OCI-LY1 (cell line): ENCODE data around the gene PSTPIP1.

Source experiments
- H2AFZ ChIP-seq: fragments of 200-600 bp; sonication (generic), shearing (Covaris generic); 2 replicates; pipeline ENCODE4 v1.6.0; 2014; ENCODE audit warnings: antibody characterized with exemption, mild to moderate bottlenecking, low read length
- H3F3A ChIP-seq: fragments of 200-600 bp; sonication (generic), shearing (Covaris generic); 2 replicates; pipeline ENCODE4 v1.6.0; 2014; ENCODE audit warnings: mild to moderate bottlenecking, antibody characterized with exemption, low read length, moderate library complexity; ENCODE audit not compliant: insufficient read depth
- H3K27ac ChIP-seq: fragments of 200-600 bp; sonication (generic); 2 replicates; pipeline ENCODE4 v1.5.1; 2014; ENCODE audit warnings: low read length, mixed run types, mild to moderate bottlenecking, low read depth; ENCODE audit not compliant: poor library complexity, severe bottlenecking
- H3K27me3 ChIP-seq: fragments of 200-600 bp; sonication (generic); 2 replicates; pipeline ENCODE4 v1.6.0; 2014; ENCODE audit warnings: antibody characterized with exemption, mild to moderate bottlenecking, low read length, moderate library complexity; ENCODE audit not compliant: insufficient read depth
- H3K36me3 ChIP-seq: fragments of 200-600 bp; sonication (generic); 2 replicates; pipeline ENCODE4 v1.6.1; 2014; ENCODE audit warnings: mild to moderate bottlenecking, antibody characterized with exemption, low read length, moderate library complexity, mixed read lengths; ENCODE audit not compliant: insufficient read depth
- H3K4me1 ChIP-seq: fragments of 200-600 bp; sonication (generic); 2 replicates; pipeline ENCODE4 v1.5.1; 2014; ENCODE audit warnings: mild to moderate bottlenecking, low read length, moderate library complexity; ENCODE audit not compliant: insufficient read depth, severe bottlenecking
- H3K4me2 ChIP-seq: fragments of 200-600 bp; sonication (generic), shearing (Covaris generic); 2 replicates; pipeline ENCODE4 v1.6.1; 2014; ENCODE audit warnings: low read length
- H3K4me3 ChIP-seq: fragments of 200-600 bp; sonication (generic); 2 replicates; pipeline ENCODE4 v1.5.1; 2014; ENCODE audit warnings: low read length, low read depth, mild to moderate bottlenecking, mixed read lengths; ENCODE audit not compliant: poor library complexity, severe bottlenecking
- H3K79me2 ChIP-seq: fragments of 200-600 bp; shearing (Covaris generic); 2 replicates; pipeline ENCODE4 v1.6.1; 2016; ENCODE audit warnings: mixed run types, low read length, mixed read lengths; ENCODE audit not compliant: insufficient read depth
- H3K9ac ChIP-seq: fragments of 200-600 bp; sonication (generic), shearing (Covaris generic); 2 replicates; pipeline ENCODE4 v1.6.1; 2014; ENCODE audit warnings: mild to moderate bottlenecking, low read length, mixed read lengths
- H3K9me2 ChIP-seq: fragments of 200-600 bp; sonication (generic), shearing (Covaris generic); 2 replicates; pipeline ENCODE4 v1.6.1; 2014; ENCODE audit warnings: low read depth, mild to moderate bottlenecking, low read length, mixed read lengths
- H3K9me3 ChIP-seq: fragments of 200-600 bp; shearing (Covaris generic); 2 replicates; pipeline ENCODE4 v1.6.1; 2014; ENCODE audit warnings: low read length, mixed read lengths
- H4K20me1 ChIP-seq: fragments of 200-600 bp; sonication (generic), shearing (Covaris generic); 2 replicates; pipeline ENCODE4 v1.6.0; 2016; ENCODE audit warnings: mild to moderate bottlenecking, low read length; ENCODE audit not compliant: insufficient read depth
- EZH2 ChIP-seq: fragments of 200-600 bp; sonication (generic), shearing (Covaris generic); IDR thresholded peaks from 2 replicates; pipeline ENCODE4 v1.8.0; 2017; ENCODE audit warnings: borderline replicate concordance, mixed run types, mild to moderate bottlenecking, antibody characterized with exemption, low read length, moderate library complexity, mixed read lengths
- TF ChIP-seq, protein P1 (sequence below): fragments of 200-600 bp; sonication (generic), shearing (Covaris generic); IDR thresholded peaks from 2 replicates; pipeline ENCODE4 v1.5.1; 2017; ENCODE audit warnings: mild to moderate bottlenecking, antibody characterized with exemption, low read length, moderate library complexity, mixed read lengths

PSTPIP1 gene

DNA sequence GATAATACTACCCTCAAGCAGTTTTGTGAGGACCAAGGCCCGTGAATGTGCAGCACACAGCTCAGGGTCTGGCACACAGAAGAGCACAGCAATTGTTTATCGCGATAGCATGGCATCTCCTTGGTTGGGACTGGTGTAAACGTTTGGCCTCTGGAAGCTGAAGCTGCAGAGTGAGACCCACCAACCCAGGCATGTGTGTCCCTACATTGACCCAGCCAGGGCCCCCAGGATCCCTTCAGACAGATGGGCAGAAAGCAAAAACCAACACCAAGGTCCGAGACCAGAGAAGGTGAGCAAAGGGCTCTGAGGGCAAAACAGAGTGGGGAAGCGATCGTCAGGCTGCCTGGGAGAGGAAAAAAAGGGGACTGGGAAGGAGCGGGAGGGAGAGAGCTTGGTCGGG, 12.6 kb upstream of the PSTPIP1 start:
- Histone ChIP-seq H4K20me1 (no peaks in the 10 kb centered on the region), H3K36me3 (no peaks in the 10 kb centered on the region), H3K4me2 (no peak overlapping the region), H3K4me1 (no peaks in the 10 kb centered on the region), H3K79me2 (no peaks in the 10 kb centered on the region), H3F3A (no peaks in the 10 kb centered on the region), H3K9me3 (no peaks in the 10 kb centered on the region), H3K4me3 (no peak overlapping the region), H3K9ac (no peak overlapping the region), H2AFZ (no peak overlapping the region), H3K9me2 (no peaks in the 10 kb centered on the region), H3K27me3 (no peaks in the 10 kb centered on the region; the same call in 1 of the 2 replicates), H3K27ac (no peak overlapping the region)
- no peak for TF ChIP-seq EZH2
- TF ChIP-seq, protein P1, sequence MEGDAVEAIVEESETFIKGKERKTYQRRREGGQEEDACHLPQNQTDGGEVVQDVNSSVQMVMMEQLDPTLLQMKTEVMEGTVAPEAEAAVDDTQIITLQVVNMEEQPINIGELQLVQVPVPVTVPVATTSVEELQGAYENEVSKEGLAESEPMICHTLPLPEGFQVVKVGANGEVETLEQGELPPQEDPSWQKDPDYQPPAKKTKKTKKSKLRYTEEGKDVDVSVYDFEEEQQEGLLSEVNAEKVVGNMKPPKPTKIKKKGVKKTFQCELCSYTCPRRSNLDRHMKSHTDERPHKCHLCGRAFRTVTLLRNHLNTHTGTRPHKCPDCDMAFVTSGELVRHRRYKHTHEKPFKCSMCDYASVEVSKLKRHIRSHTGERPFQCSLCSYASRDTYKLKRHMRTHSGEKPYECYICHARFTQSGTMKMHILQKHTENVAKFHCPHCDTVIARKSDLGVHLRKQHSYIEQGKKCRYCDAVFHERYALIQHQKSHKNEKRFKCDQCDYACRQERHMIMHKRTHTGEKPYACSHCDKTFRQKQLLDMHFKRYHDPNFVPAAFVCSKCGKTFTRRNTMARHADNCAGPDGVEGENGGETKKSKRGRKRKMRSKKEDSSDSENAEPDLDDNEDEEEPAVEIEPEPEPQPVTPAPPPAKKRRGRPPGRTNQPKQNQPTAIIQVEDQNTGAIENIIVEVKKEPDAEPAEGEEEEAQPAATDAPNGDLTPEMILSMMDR = no peak

DNA sequence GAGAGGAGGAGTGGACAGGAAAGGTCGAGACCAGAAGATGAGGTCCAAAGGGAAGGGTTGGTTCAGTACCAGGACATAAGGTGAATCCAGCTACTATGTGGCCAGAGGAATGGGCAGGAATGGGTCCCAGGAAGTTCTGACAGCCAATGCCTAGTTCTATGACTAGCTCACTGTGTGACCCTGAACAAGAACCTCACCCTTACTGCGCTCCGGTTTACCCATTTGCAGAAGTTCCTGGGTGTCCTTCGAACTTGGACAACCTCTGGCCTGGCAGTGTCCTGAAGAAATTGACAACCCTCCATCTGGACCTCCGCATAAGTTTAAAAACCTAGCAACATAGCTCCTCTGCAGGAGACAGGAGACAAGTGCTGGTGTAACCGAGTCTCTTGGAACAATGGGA, 12.2 kb upstream of the PSTPIP1 start:
- Histone ChIP-seq H3F3A (no peaks in the 10 kb centered on the region), H3K27me3 (no peaks in the 10 kb centered on the region; the same call in 1 of the 2 replicates), H3K27ac (no peak overlapping the region), H3K79me2 (no peaks in the 10 kb centered on the region), H3K9me2 (no peaks in the 10 kb centered on the region), H3K9me3 (no peaks in the 10 kb centered on the region), H3K4me3 (no peak overlapping the region), H3K4me1 (no peaks in the 10 kb centered on the region), H4K20me1 (no peaks in the 10 kb centered on the region), H3K36me3 (no peaks in the 10 kb centered on the region), H3K9ac (no peak overlapping the region), H2AFZ (no peak overlapping the region), H3K4me2 (no peak overlapping the region)
- TF ChIP-seq, protein P1 = no peak
- no peak for TF ChIP-seq EZH2

DNA sequence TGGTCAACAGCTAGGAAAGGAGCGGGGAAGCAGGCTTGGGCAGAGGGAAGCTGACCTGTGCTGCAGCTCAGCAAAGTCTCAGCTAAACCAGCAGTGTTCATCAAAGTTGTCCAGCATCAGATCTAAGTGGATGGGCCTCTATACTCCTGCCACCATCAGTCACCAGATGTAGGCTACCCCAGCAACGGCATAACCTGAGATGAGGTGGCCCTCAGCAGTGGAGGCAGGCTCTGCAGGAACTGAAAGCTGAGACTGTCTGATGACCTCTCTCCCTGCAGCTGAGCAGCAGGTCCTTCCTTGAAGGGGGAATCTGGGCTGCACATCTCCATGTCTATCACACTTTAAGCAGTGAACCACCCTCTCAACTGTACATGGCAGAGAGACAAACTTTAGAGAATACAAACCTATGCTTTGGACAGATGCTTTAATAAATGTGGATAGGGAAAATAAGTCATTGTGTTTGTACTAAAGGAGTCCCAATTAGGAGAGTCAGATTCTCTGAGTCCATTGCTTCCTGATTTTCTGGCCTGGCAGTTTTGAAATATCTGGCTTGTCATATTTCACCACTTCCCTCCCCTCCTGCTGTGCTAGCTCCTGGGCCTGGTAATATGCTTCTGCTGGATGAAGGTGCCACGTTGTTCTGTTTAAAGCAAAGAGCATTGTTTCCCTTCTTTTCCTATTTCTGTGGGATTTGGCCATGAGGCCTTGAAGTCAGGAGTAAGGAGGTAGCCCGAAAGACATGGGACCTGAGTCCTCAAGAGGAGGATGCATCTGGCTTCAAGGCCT, 11.1 kb upstream of the PSTPIP1 start:
- no peak overlapping the region for H3K9ac ChIP-seq
- H3K4me2 ChIP-seq = no peak overlapping the region
- H3K36me3 ChIP-seq = no peaks in the 10 kb centered on the region
- no peak overlapping the region for H3K27ac ChIP-seq
- no peak for TF ChIP-seq EZH2
- TF ChIP-seq, protein P1 = no peak
- no peaks in the 10 kb centered on the region for H3K9me3 ChIP-seq
- no peaks in the 10 kb centered on the region for H3K79me2 ChIP-seq
- H3K9me2 ChIP-seq = no peaks in the 10 kb centered on the region
- no peak overlapping the region for H3K4me3 ChIP-seq
- H2AFZ ChIP-seq = no peak overlapping the region
- H3K27me3 ChIP-seq = no peaks in the 10 kb centered on the region; the same call in 1 of the 2 replicates
- H3F3A ChIP-seq = no peaks in the 10 kb centered on the region
- no peaks in the 10 kb centered on the region for H4K20me1 ChIP-seq
- H3K4me1 ChIP-seq = peaks cover 7% of the 10 kb centered on the region
